Activated effector memory CD4-positive, alpha-beta T cell treated with Interleukin-2 at 50 U/mL for 16 hours (primary cell): ENCODE results near the gene HS3ST6.
"Not testable (repeated sequence)": the region's sequence is repeated elsewhere in the genome, so short reads cannot be mapped to it uniquely, and the experiment has no call there.

Experiments used
- DNase-seq: peaks from one replicate; pipeline ENCODE4 v3.0.0-alpha.2; 2020

The HS3ST6 gene

DNA sequence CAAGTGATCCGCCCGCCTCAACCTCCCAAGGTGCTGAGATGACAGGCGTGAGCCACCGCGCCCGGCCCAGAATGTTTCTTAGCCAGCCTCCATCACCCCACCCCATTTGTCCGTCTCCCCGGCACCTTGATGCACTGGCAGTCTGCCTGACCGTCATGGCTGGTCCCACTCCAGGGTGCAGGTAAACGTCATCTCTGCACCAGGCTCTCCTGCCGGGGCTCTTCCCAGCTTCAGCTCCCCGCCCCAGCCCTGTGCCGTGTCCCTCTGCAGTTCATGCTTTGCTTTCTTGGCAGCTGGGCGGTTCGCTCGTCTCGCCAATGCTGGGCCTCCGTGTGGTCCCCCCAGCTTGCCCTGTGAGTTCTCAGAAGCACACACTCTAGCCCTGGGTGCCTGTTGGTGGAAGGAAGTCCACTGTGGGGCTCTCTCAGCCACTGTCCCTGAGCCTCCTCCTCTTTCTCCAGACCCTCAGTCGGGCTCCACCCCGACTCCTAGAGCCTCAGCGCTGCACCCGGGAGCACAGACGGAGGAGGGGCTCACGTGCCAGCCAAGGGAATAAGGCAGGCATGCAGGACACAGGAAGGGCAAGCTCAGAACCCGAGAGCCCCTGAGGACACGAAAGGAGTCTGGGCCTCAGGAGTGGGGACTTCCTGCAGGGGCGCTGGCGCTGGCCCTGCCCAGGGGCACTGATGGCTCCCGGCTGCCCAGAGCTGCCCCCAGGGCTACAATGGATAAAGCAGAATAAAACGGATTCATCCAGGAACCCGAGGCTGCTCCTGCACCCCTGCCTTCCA, 12.0 kb downstream of the HS3ST6 start:
- no peak for DNase-seq

- no peak for DNase-seq
These were observed 14.1 kb downstream of the HS3ST6 start for GRCh38 chr16:1903845-1904840.

- no peak for DNase-seq
These were observed 15.0 kb downstream of the HS3ST6 start for GRCh38 chr16:1903220-1903574.

DNA sequence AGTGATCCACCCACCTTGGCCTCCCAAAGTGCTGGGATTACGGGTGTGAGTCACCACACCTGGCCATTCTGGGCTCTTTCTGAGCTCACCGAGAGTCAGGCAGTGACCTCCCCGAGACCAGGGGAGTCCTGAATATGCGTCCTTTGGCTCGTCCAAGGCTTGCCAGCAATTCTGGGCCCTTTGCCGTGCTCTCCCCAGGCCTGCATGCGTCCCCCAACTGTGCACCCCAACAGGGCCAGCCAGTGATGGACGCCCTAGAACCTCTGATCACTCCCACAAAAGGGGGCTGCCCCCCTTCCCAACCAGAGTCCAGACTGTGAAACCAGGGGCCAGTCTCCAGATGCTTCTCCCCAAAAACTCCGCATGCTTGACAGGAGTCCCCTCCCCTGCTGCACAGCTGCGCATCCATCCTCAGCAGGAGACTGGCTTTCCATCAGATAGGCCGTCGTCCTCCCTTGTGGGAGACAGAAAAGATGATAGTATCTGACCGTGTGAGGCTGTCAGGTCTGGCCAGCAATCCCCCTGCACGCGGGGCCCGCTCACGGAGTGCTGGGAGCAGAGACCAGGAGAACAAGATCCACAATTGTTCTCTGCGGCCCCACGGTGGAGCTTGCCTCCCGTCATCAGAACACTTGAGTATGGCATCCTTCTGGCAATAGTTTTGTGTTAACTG, 15.5 kb downstream of the HS3ST6 start:
- no peak for DNase-seq

- DNase-seq = no peak
These were observed 17.8 kb downstream of the HS3ST6 start for GRCh38 chr16:1900452-1900774.

DNA sequence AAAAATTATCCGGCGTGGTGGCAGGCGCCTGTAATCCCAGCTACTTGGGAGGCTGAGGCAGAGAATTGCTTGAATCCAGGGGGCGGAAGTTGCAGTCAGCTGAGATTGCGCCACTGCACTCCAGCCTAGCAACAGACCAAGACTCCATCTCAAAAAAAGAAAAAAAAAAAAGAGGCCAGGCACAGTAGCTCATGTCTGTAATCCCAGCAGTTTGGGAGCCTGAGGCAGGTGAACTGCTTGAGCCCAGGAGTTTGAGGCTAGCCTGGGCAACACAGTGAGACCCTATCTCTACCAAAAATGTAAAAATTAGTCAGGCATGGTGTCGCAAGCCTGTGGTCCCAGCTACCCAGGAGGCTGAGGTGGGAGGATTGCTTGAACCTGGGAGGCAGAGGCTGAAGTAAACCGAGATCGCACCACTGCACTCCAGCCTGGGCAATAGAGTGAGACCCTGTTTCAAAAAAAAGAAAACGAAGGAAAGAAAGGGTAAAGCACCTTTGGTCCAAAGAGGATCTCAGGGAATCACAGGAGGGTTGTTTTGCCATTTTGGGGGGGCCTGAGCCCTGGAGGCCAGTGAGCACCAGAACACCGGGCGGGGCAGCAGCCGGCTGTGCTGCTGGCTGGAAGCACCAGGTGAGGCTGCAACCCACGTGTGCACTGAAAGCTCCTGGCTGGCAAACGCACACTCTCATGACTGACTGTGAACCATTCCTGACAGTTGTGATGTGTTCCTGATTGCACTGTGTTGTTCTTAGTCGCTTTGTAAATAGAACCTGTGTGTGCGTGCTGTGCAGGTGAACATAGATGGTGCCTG, 18.4 kb downstream of the HS3ST6 start:
- DNase-seq = no peak

- DNase-seq = not testable (repeated sequence)
These were observed 20.5 kb downstream of the HS3ST6 start for GRCh38 chr16:1897692-1898091.

DNA sequence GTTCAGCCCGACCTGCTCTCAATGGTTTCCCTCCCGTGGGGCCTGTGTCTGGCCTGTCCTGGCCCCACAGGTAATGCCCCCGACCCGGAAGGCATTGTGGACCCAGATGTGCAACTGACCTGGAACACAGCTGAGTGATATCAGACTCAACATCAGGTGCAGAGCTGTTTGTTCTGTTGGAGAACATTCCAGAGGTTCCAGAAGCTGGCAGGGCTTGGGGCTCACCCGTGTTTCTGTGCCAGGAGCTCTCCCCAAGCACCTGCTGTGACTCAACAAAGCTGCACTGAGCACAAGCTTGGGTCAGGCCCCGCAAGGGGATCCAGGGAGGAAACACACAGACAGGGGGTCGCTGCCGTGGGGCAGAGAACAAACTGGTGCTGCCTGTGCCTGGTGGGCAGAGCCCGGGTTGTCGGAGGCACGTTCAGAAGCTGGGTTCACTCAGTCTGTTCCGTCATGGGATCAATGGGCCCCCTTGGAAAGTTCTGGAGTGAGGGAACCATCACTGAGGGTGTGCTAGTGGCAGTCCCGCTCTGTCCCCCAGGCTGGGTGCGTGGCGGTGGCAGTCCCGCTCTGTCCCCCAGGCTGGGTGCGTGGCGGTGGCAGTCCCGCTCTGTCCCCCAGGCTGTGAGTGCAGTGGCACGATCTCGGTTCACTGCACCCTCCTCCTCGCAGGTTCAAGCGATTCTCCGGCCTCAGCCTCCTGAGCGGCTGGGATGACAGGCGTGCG, 22.1 kb downstream of the HS3ST6 start:
- DNase-seq = no peak

GRCh38 chr16:1895068-1895467, 23.1 kb downstream of the HS3ST6 start:
- no peak for DNase-seq

DNA sequence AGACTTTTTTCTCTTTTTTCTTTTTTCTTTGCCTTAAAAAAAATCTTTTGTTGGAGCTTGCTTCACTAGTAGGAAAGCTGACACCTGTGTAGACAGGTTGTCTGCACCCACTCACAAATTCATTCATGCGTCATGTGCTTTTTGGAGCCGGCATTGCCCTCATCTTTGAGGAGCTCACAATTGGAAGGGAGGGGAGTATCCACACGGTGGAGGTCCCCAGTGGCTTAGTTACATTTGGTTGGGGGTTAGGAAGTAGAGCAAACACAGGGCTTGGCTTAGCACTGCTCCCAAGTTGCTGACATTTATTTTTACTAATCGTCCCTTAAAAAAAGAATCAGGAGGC, 27.5 kb downstream of the HS3ST6 start:
- no peak for DNase-seq

DNA sequence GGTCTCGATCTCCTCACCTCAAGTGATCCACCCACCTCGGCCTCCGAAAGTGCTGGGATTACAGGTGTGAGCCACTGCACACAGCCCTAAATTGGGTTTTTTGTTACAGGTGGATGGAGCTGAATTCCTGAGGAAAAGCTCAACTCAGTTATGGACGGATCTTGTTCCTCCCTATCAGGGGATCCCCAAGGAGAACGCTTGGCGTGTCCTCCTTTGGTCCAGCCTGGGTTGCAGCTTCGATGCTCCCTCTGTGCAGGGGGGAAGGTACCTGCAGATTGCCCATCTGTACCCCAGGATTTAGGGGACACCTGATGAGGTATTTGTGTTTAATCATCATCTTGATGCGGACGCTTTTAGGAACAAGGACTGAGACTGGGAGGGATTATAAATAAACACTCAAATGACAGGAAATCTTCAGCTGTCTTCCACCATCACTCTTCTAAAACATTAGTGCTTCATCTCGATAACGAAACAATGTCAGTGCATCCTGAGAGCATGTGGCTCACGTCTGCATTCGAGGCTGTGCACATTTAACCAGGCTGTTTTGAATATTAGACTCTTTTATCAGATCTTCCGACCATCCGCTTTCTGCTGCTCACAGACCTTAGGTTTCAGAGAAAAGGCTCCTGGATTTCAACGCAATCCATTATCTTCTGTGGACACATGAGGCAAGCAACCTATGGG, 28.0 kb downstream of the HS3ST6 start:
- no peak for DNase-seq

GRCh38 chr16:1887711-1888354, 30.4 kb downstream of the HS3ST6 start:
- DNase-seq = no peak

DNA sequence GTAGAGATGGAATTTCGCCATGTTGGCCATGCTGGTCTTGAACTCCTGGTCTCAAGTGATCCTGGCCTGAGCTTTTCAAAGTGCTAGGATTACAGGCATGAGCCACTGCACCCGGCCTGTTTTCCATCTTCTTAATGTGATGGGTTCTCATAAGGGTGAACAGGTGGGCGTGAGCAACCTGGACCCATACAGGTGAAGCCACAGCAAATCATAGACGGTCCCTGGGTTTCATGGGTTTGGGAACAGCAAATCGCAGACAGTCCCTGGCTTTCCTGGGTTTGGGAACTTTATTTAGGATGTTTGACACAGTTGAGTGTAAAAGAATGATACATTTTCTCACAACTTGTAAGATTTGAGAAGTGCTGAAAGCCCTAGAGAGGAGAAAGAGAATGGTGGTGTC, 33.3 kb downstream of the HS3ST6 start:
- DNase-seq = no peak

- DNase-seq = no peak
These were observed 34.0 kb downstream of the HS3ST6 start for GRCh38 chr16:1884155-1884760.

GRCh38 chr16:1881172-1881571, 37.0 kb downstream of the HS3ST6 start:
- not testable (repeated sequence) for DNase-seq

DNA sequence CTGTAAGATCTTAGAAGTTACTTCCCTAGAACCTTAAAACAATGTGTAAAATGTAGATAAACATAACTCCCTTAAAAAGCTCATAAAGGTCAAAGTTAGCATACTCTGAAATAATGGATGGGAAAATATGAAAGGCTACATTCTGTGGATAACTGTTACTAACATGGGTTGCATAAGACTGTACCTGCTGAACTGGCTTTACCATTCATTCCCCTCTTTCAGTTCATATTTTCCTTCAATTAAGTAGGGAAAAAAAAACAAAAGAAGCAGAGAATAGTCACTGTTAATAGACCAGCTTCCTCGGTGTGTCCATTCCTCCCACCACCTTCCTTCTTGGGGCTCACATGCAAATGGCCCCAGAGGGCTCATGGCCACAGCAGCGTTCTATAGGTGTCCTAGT, 38.7 kb downstream of the HS3ST6 start:
- DNase-seq = no peak

DNA sequence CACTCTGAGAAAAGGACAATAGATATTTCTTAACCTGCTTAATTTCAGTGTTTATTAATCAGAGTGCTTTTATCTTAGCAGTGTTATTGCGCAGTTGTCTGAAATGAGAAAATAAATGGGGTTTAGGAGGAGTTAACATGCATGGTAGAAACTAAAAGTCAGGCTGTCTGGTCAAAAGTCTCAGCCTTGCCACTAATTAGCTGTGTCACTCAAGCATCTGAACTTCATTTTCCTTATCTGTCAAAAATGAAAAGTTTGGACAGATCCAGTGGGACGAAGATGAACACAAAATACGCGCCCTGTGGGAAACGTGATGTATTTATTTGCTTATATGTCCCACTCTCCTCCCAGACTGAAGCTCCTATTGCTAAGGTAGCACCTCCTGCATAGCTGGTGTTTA, 40.0 kb downstream of the HS3ST6 start:
- DNase-seq = no peak

- no peak for DNase-seq
These were observed 40.4 kb downstream of the HS3ST6 start for GRCh38 chr16:1877804-1878203.

GRCh38 chr16:1877089-1877488, 41.1 kb downstream of the HS3ST6 start:
- no peak for DNase-seq

DNA sequence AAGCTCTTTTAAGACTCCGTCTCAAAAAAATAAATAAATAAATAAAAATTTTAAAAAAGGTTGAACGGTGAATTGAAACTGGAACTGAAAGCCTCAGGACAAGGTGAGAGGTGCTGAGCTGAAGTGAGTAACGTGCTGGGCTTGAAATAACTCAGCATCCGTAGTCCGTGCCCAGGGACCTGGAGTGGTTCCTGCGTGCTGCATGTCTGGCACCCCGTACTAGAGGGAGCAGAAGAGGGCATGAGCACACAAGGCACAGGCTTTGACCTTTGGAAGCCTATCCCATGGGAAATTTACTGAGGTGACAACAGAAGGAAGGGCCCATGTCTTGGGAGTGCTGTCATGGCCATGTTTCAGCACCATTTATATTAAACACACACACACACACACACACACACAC, 41.7 kb downstream of the HS3ST6 start:
- DNase-seq = no peak

- not testable (repeated sequence) for DNase-seq
These were observed 42.1 kb downstream of the HS3ST6 start for GRCh38 chr16:1876066-1876465.
